GM12891 (cell line): ENCODE results near the gene PELI2.

ENCODE experiments used
- DNase-seq: peaks from one replicate; pipeline ENCODE4 v3.0.0; 2011; ENCODE audit warnings: low spot score; ENCODE audit not compliant: insufficient read length
- FAIRE-seq: peaks from 2 replicates; lab custom pipeline; 2011; peaks lifted over from hg19 to GRCh38; lab: Jason Lieb, UNC
- PAX5 ChIP-seq: IDR thresholded peaks from 2 replicates; pipeline ENCODE4 v1.6.1; 2011; ENCODE audit warnings: low read length, moderate library complexity, mild to moderate bottlenecking; ENCODE audit not compliant: insufficient read depth, severe bottlenecking
- POLR2A ChIP-seq: IDR thresholded peaks from 2 replicates; pipeline ENCODE4 v1.6.1; 2011; ENCODE audit warnings: low read depth, low read length, control low read depth
- POLR2AphosphoS5 ChIP-seq: IDR thresholded peaks from 2 replicates; pipeline ENCODE4 v1.6.1; 2011; ENCODE audit warnings: low read depth, low read length, control low read depth
- POU2F2 ChIP-seq: IDR thresholded peaks from 2 replicates; pipeline ENCODE4 v1.6.1; 2011; ENCODE audit warnings: low read depth, mild to moderate bottlenecking, control low read depth, low read length, moderate library complexity
- SPI1 ChIP-seq: IDR thresholded peaks from 2 replicates; pipeline ENCODE4 v1.6.1; 2011; ENCODE audit warnings: low read depth, low read length, control low read depth
- TAF1 ChIP-seq: IDR thresholded peaks from 2 replicates; pipeline ENCODE4 v1.6.1; 2011; ENCODE audit warnings: low read depth, low read length, control low read depth

The PELI2 gene

DNA sequence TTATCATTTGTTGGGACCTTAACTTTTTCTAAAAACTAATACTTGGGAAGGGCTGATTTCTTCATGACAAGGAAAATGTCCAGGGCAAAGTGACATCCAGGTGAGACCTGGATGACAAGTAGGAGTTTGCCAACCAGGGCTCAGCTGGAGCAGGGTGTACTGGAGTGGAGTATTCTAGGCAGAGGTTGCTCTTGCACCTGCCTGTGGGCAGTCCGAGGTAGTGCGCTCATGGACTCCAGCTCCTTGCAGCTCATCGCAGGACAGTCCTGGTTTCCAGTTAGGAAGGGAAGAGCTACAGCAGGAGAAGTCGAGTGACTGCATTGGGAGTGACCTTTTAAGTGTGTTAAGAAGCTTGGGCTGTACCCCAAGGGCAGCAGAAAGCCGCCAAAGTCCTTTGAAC is 175.9 kb downstream of the PELI2 start:
- DNase-seq = no peak
- FAIRE-seq = no peak
- TF ChIP-seq POLR2A = no peak
- no peak for TF ChIP-seq POLR2AphosphoS5
- no peak for TF ChIP-seq SPI1
- TF ChIP-seq POU2F2 = no peak
- TF ChIP-seq PAX5 = no peak
- TF ChIP-seq TAF1 = no peak

- FAIRE-seq = no peak
- TF ChIP-seq PAX5 (no peak), POLR2A (no peak), TAF1 (no peak), POU2F2 (no peak), POLR2AphosphoS5 (no peak), SPI1 (no peak)
- no peak for DNase-seq
These were observed 177.5 kb downstream of the PELI2 start for GRCh38 chr14:56295743-56296142.

- FAIRE-seq = no peak
These were observed 179.2 kb downstream of the PELI2 start for GRCh38 chr14:56297449-56297848.

GRCh38 chr14:56299306-56299984 is 181.2 kb downstream of the PELI2 start:
- no peak for TF ChIP-seq TAF1
- TF ChIP-seq POLR2AphosphoS5 = no peak
- no peak for TF ChIP-seq POLR2A
- no peak for TF ChIP-seq PAX5
- no peak for TF ChIP-seq SPI1
- no peak for DNase-seq
- no peak for FAIRE-seq

More at GRCh38 chr14:56297449-56297848, 179.2 kb downstream of the PELI2 start:
- no peak for DNase-seq
- no peak for TF ChIP-seq POU2F2
- no peak for TF ChIP-seq POLR2A
- no peak for TF ChIP-seq POLR2AphosphoS5
- no peak for TF ChIP-seq PAX5
- no peak for TF ChIP-seq SPI1
- TF ChIP-seq TAF1 = no peak

DNA sequence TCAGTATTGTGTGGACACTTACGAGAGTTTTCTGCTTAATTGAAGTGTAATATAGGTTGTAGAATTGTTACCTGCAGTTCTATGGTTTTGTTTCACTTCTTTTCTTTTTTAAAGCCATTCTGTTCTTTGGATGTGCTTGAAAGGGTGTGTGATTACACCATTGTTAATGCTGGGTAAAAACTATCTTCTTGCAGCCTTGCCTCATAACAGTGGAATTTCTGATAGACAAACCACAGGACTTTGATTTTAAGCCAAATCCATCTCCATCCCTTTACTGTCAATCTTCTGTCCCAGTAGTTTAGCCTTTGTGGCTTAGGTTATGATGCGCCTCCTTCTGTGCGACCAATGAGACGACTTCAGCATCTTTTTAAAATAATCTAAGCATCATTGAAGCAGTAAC is 182.3 kb downstream of the PELI2 start:
- no peak for DNase-seq
- no peak for FAIRE-seq
- TF ChIP-seq PAX5 (no peak), TAF1 (no peak), SPI1 (no peak), POLR2AphosphoS5 (no peak), POLR2A (no peak), POU2F2 (no peak)

GRCh38 chr14:56304456-56304855 is 186.2 kb downstream of the PELI2 start:
- DNase-seq = no peak
- TF ChIP-seq POU2F2 (no peak), SPI1 (no peak), PAX5 (no peak), TAF1 (no peak), POLR2A (no peak)
- FAIRE-seq = no peak

- DNase-seq (no peak), FAIRE-seq (no peak)
- TF ChIP-seq PAX5 (no peak), SPI1 (no peak), TAF1 (no peak), POU2F2 (no peak), POLR2AphosphoS5 (no peak), POLR2A (no peak)
These were observed 191.0 kb downstream of the PELI2 start for GRCh38 chr14:56309198-56309597.

DNA sequence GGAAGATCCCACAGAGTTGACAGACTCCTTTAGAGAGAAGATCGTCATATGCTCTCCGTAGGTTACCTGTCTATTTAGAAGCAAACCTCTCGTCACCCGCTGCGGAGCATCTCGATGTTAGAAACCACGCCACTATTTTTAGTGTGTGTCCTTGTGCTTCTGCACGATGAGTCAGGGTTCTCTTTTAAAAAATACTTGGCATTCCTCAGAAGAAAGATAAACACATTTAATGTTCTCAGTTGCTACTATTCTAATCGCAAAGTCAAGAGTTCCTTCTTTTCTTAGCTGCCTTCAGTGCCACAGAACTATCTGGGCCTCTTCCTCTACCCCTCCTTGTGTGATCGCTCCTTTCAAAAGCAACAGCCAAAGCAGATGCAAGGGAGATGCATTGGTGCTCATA is 192.4 kb downstream of the PELI2 start:
- FAIRE-seq = no peak
- DNase-seq = no peak
- TF ChIP-seq TAF1 = no peak
- TF ChIP-seq POLR2AphosphoS5 = no peak
- no peak for TF ChIP-seq POLR2A
- no peak for TF ChIP-seq POU2F2
- no peak for TF ChIP-seq SPI1
- TF ChIP-seq PAX5 = no peak

DNA sequence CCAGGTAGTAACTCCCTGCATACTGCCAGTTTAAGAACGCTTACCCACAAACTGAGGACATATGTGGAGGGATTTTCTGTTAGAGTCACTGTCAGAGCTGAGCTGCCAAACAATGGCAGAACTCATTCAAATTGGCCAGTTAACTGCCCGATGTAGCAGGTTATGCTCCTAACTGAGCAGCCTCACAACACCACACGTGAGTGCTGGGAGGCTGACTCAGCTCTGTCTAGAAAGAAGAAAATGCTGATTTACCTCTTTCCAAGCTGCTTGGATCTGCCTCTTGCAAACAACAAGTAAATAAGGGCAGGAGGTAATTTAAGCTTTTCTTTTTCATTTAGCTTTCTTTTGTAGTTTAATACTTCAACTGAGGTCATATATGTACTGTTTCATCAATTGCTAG is 195.6 kb downstream of the PELI2 start:
- TF ChIP-seq SPI1 (no peak), TAF1 (no peak)
- FAIRE-seq = no peak
- DNase-seq = no peak

DNA sequence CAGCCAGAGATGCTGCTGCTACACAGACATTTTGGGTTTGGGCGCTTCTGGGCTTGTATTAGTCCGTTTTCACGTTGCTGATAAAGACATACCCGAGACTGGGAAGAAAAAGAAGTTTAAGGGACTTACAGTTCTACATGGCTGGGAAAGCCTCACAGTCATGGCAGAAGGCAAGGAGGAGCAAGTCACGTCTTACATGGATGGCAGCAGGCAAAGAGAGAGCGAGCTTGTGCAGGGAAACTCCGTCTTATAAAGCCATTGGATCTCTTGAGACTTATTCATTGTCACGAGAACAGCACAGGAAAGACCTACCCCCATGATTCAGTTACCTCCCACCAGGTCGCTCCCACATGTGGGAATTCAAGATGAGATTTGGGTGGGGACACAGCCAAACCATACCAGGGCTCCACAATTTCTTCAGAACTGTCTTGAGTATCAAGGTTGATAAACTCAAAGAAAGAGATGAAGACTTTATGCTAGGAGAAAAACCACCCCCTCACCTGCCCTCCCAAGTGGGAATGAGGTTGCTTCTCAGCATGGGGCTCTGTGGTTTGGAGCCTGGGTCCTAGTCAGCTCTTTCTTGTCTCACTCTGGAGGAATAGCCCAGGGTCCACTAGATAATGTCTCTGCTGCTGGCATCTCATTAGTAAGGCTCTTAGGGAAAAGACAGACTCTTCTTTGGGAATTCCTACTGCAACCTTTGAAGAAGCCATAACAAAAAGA is 200.3 kb downstream of the PELI2 start:
- FAIRE-seq (no peak), DNase-seq (no peak)
- TF ChIP-seq POU2F2 = no peak
- TF ChIP-seq SPI1 = no peak
- TF ChIP-seq TAF1 = no peak
- no peak for TF ChIP-seq PAX5
- no peak for TF ChIP-seq POLR2A
- TF ChIP-seq POLR2AphosphoS5 = no peak

DNA sequence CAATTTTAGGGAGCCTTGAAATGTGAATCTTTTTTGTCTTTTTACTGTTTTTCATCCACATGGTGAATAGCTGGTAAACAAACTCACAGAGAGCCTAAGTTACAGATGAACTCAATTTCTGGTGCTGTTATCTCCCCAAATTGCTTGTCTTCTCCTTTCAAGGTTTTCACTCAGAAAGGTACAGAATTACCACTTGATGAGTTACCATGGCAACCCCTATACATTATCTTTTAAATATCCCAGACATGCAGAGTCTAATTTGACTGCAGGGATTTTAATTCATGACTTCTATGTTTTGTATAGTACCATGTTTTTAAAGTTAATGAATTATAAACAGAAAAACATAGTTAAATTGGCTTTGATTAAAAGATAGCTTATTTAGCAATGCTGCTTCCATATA is 203.7 kb downstream of the PELI2 start:
- FAIRE-seq (no peak), DNase-seq (no peak)
- TF ChIP-seq POLR2A (no peak), PAX5 (no peak), POLR2AphosphoS5 (no peak), POU2F2 (no peak), SPI1 (no peak), TAF1 (no peak)
